Breast epithelium (tissue), 3 donors: Measurements from ENCODE around the gene KLHL11.

ENCODE experiments used
- POLR2A ChIP-seq: fragments of 450-650 bp; IDR thresholded peaks from one replicate; pipeline ENCODE4 v1.6.1; 2016; ENCODE audit warnings: antibody characterized with exemption, mild to moderate bottlenecking, moderate library complexity
- POLR2AphosphoS5 ChIP-seq, 3 donors: sonication (generic); formaldehyde crosslinking; IDR thresholded peaks; one replicate each; pipeline ENCODE4 v1.6.1; 2017; ENCODE audit warnings: antibody characterized with exemption in 3 of 3

DNA sequence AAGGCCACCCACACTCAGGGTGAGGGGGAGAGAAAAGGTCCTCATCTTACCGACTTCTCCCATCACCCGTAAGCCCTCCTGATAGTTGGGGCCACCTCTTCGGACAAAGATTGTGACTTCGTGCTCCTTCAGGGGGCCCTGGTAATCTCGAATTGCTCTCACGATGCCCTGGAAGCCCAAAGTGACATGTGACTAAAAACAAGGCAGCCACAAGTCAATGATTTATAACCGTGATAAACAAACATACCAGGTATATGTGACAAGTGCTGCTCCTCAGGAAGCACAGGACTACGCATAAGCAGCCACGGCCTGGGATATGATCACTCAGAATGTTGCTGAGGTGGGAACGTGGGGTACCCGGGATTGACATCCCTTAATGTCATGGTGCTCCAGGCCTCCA is 36.4 kb upstream of the KLHL11 start:
- TF ChIP-seq POLR2AphosphoS5 (IDR thresholded peaks at IDR 0.05) (no peak), POLR2A (no peak)
